GM18505 (cell line): Measurements from ENCODE around the gene SHISAL1.

Experiments
- ATAC-seq: cut with Tn5 transposase; IDR thresholded peaks from one replicate; pipeline ENCODE4 v1.9.1; 2021; ENCODE audit not compliant: unreplicated experiment
- POLR2A ChIP-seq: IDR thresholded peaks from 4 replicates; pipeline ENCODE4 v1.6.1; 2011; ENCODE audit warnings: borderline replicate concordance; ENCODE audit not compliant: insufficient read depth, insufficient read length; ENCODE audit errors: extremely low read depth

The SHISAL1 gene

GRCh38 chr22:44201665-44202064, 111.1 kb downstream of the SHISAL1 start:
- no peak for TF ChIP-seq POLR2A
- no peak for ATAC-seq

GRCh38 chr22:44200855-44201550, 111.7 kb downstream of the SHISAL1 start:
- TF ChIP-seq POLR2A: no peak
- ATAC-seq: no peak

GRCh38 chr22:44200451-44200850, 112.3 kb downstream of the SHISAL1 start:
- no peak for ATAC-seq
- TF ChIP-seq POLR2A: no peak

GRCh38 chr22:44199866-44200265, 112.9 kb downstream of the SHISAL1 start:
- TF ChIP-seq POLR2A: no peak
- no peak for ATAC-seq

GRCh38 chr22:44199164-44199563, 113.6 kb downstream of the SHISAL1 start:
- ATAC-seq: no peak
- no peak for TF ChIP-seq POLR2A

GRCh38 chr22:44197271-44197670, 115.5 kb downstream of the SHISAL1 start:
- no peak for TF ChIP-seq POLR2A
- no peak for ATAC-seq

- no peak for ATAC-seq
- no peak for TF ChIP-seq POLR2A
Observed at GRCh38 chr22:44196731-44197131, 116.0 kb downstream of the SHISAL1 start.

- ATAC-seq: no peak
- no peak for TF ChIP-seq POLR2A
Observed at GRCh38 chr22:44196241-44196640, 116.5 kb downstream of the SHISAL1 start.

GRCh38 chr22:44195189-44195871, 117.4 kb downstream of the SHISAL1 start:
- no peak for TF ChIP-seq POLR2A
- ATAC-seq: no peak

GRCh38 chr22:44194569-44194968, 118.2 kb downstream of the SHISAL1 start:
- ATAC-seq: no peak
- TF ChIP-seq POLR2A: no peak
